PC-3 (cell line): ENCODE data around the gene PLAAT2. TPM values are rescaled to one million over a fixed set of nuclear protein-coding genes. Genes with fewer than 3 reads are reported as not detected.
A peak's percentile ranks its signal among the peaks of the same experiment; 100 is the strongest.

Experiments used
- ATAC-seq: fragments of 200-7000 bp; cut with Tn5 transposase; 2 replicates; pipeline ENCODE4 v1.9.1; 2020; ENCODE audit warnings: mild to moderate bottlenecking, moderate library complexity
- BruUV-seq: library from RNA; stranded (reverse); fragments of 400-500 nt; replicated peaks from 2 replicates; lab custom pipeline; 2021; lab: Mats Ljungman, UMichigan
- CTCF ChIA-PET: fragments of 300-600 bp; sonication (Branson Sonifier 250); formaldehyde crosslinking; loops from one replicate; lab custom pipeline; 2022; ENCODE audit warnings: antibody characterized with exemption; lab: Charles Lee
- POLR2A ChIA-PET: fragments of 300-600 bp; sonication (Branson Sonifier 250); formaldehyde crosslinking; loops from one replicate; lab custom pipeline; 2022; ENCODE audit warnings: antibody characterized with exemption; ENCODE audit not compliant: unreplicated experiment; lab: Charles Lee
- DNase-seq: peaks from one replicate; pipeline ENCODE4 v3.0.0-alpha.2; 2015
- H2AFZ ChIP-seq: fragments of 300-600 bp; sonication (generic); 2 replicates; pipeline ENCODE4 v1.6.0; 2016; ENCODE audit warnings: antibody characterized with exemption, low read length
- H3F3A ChIP-seq: fragments of 300-600 bp; sonication (generic); one replicate; pipeline ENCODE4 v1.6.0; 2017; ENCODE audit warnings: antibody characterized with exemption, low read length, control low read depth, mild to moderate bottlenecking; ENCODE audit not compliant: unreplicated experiment
- H3K27ac ChIP-seq: fragments of 300-600 bp; sonication (generic); 2 replicates; pipeline ENCODE4 v1.5.1; 2016; ENCODE audit warnings: mild to moderate bottlenecking, low read length
- H3K27me3 ChIP-seq: fragments of 300-600 bp; sonication (generic); 2 replicates; pipeline ENCODE4 v1.6.1; 2016; ENCODE audit warnings: low read length, mixed read lengths
- H3K36me3 ChIP-seq: fragments of 300-600 bp; sonication (generic); 2 replicates; pipeline ENCODE4 v1.6.1; 2016; ENCODE audit warnings: low read depth, mixed run types, low read length, mixed read lengths
- H3K4me1 ChIP-seq: fragments of 300-600 bp; sonication (generic); 2 replicates; pipeline ENCODE4 v1.5.1; 2016; ENCODE audit warnings: low read length; ENCODE audit not compliant: insufficient read depth
- H3K4me2 ChIP-seq: fragments of 300-600 bp; sonication (generic); 2 replicates; pipeline ENCODE4 v1.6.0; 2016; ENCODE audit warnings: low read length
- H3K4me3 ChIP-seq: fragments of 300-600 bp; sonication (generic); 2 replicates; pipeline ENCODE4 v1.5.1; 2016; ENCODE audit warnings: mild to moderate bottlenecking, low read length, mixed read lengths
- H3K79me2 ChIP-seq: fragments of 300-600 bp; sonication (generic); 2 replicates; pipeline ENCODE4 v1.6.1; 2017; ENCODE audit warnings: low read length, mixed read lengths
- H3K9ac ChIP-seq: fragments of 300-600 bp; sonication (generic); 2 replicates; pipeline ENCODE4 v1.6.0; 2016; ENCODE audit warnings: mild to moderate bottlenecking, low read length
- H3K9me2 ChIP-seq: fragments of 300-600 bp; sonication (generic); replicated peaks from 2 replicates; pipeline ENCODE4 v1.6.1; 2016; ENCODE audit warnings: mixed run types, low read length, mixed read lengths
- H3K9me3 ChIP-seq: fragments of 300-600 bp; sonication (generic); 2 replicates; pipeline ENCODE4 v1.6.1; 2016; ENCODE audit warnings: low read length, mixed read lengths
- H4K20me1 ChIP-seq: fragments of 300-600 bp; sonication (generic); 2 replicates; pipeline ENCODE4 v1.6.1; 2016; ENCODE audit warnings: low read length, mixed read lengths
- EZH2 ChIP-seq: fragments of 300-600 bp; sonication (generic); IDR thresholded peaks from one replicate; pipeline ENCODE4 v1.6.1; 2017; ENCODE audit warnings: antibody characterized with exemption, mild to moderate bottlenecking, low read length; ENCODE audit not compliant: unreplicated experiment
- EZH2phosphoT487 ChIP-seq: fragments of 300-600 bp; sonication (generic); IDR thresholded peaks from 2 replicates; pipeline ENCODE4 v1.6.1; 2018; ENCODE audit warnings: mild to moderate bottlenecking, antibody characterized with exemption, low read length, borderline replicate concordance
- intact Hi-C: fragments of 100-400 bp; cut with micrococcal nuclease; formaldehyde crosslinking; loops from 2 replicates; pipeline ENCODE4 v1.9.0; 2023
- total RNA-seq: library from RNA; depleted of rRNA; stranded (reverse); fragments of >200 nt; gene quantifications from 2 replicates; pipeline ENCODE4 v1.2.3, GENCODE V29; 2014
- TF ChIP-seq, protein P1 (sequence below): fragments of 300-600 bp; sonication (generic); conservative IDR thresholded peaks from 2 replicates; pipeline ENCODE4 v1.5.1; 2017; ENCODE audit warnings: antibody characterized with exemption, low read depth, mild to moderate bottlenecking, low read length

The PLAAT2 gene
- total RNA-seq, 1 experiment from 2014 or later = 5.6 TPM

GRCh38 chr11:63520606-63521170, 42.5 kb downstream of the PLAAT2 start:
- Histone ChIP-seq H4K20me1 (no peaks in the 10 kb centered on the region), H3K79me2 (no peaks in the 10 kb centered on the region), H3K9me2 (no peaks in the 10 kb centered on the region), H3K27ac (peak overlapping the region; percentile 2; the same call in 1 of the 2 replicates), H3K4me2 (no peak overlapping the region), H3K9ac (no peak overlapping the region), H3F3A (no peaks in the 10 kb centered on the region), H3K9me3 (no peaks in the 10 kb centered on the region), H3K4me3 (no peak overlapping the region), H3K27me3 (no peaks in the 10 kb centered on the region), H2AFZ (0 out of 2 replicates have a peak overlapping the region, but pooled peaks have one; percentile 28), H3K4me1 (peaks cover 32% of the 10 kb centered on the region), H3K36me3 (no peaks in the 10 kb centered on the region)
- ATAC-seq = no peak
- TF ChIP-seq, protein P1, sequence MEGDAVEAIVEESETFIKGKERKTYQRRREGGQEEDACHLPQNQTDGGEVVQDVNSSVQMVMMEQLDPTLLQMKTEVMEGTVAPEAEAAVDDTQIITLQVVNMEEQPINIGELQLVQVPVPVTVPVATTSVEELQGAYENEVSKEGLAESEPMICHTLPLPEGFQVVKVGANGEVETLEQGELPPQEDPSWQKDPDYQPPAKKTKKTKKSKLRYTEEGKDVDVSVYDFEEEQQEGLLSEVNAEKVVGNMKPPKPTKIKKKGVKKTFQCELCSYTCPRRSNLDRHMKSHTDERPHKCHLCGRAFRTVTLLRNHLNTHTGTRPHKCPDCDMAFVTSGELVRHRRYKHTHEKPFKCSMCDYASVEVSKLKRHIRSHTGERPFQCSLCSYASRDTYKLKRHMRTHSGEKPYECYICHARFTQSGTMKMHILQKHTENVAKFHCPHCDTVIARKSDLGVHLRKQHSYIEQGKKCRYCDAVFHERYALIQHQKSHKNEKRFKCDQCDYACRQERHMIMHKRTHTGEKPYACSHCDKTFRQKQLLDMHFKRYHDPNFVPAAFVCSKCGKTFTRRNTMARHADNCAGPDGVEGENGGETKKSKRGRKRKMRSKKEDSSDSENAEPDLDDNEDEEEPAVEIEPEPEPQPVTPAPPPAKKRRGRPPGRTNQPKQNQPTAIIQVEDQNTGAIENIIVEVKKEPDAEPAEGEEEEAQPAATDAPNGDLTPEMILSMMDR = no peak
- TF ChIP-seq EZH2 (no peak), EZH2phosphoT487 (no peak)
- ChIA-PET CTCF (no interaction called here), POLR2A (interaction anchor here (0.8 kb wide), 1 partner anchor 10 kb away, joined by 5 read pairs; no protein-coding TSS in a partner anchor)
- BruUV-seq = no TSS peak
- intact Hi-C loops = no loop called here
- peak; percentile 54 for DNase-seq

DNA sequence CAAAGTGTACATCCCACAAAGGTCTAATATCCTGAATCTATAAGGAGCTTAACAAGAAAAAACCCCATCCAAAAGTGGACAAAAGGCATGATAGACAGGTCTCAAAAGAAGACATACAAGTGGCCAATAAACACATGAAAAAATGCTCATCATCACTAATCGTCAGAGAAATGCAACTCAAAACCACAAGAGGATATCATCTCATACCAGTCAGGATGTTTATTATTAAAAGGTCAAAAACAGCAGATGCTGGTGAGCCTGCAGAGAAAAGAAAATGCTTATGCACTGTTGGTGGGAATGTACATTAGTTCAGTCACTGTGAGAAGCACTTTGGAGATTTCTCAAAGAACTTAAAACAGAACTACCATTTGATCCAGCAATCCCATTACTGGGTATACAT, 44.6 kb downstream of the PLAAT2 start:
- intact Hi-C loops = no loop called here
- Histone ChIP-seq H3K9me2 (no peaks in the 10 kb centered on the region), H3F3A (no peaks in the 10 kb centered on the region), H3K36me3 (no peaks in the 10 kb centered on the region), H3K27me3 (no peaks in the 10 kb centered on the region), H3K27ac (no peak overlapping the region), H3K9ac (no peak overlapping the region), H3K79me2 (no peaks in the 10 kb centered on the region), H2AFZ (no peak overlapping the region), H3K4me2 (no peak overlapping the region), H3K4me3 (no peak overlapping the region), H3K4me1 (peaks cover 30% of the 10 kb centered on the region), H3K9me3 (no peaks in the 10 kb centered on the region), H4K20me1 (no peaks in the 10 kb centered on the region)
- no peak for ATAC-seq
- peak; percentile 57 for DNase-seq
- TF ChIP-seq EZH2 (no peak), EZH2phosphoT487 (no peak)
- TF ChIP-seq, protein P1 = no peak
- POLR2A ChIA-PET = interaction anchor here (0.6 kb wide), 1 partner anchor 12 kb away, joined by 4 read pairs; no protein-coding TSS in a partner anchor
- CTCF ChIA-PET = no interaction called here
- no TSS peak for BruUV-seq

DNA sequence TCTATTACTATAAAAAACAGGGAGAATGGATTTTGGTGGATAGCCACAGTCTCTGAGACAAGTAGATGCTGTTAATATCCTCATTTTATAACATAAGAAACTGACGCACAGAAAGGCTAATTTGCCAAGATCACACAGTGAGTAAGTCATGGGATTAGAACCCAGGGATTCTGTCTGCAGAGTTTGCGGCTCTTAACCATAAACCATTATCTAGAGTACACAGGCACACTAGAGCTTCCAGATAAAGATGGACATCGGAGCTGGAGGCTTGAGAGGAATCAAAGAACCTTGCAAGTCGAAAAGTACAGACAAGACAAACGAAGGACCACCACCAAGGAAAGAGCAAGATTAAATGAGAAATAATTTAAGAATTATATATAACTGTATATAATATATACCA, 46.0 kb downstream of the PLAAT2 start:
- peaks cover 18% of the 10 kb centered on the region for H3K4me1 ChIP-seq
- no peaks in the 10 kb centered on the region for H3K9me3 ChIP-seq
- TF ChIP-seq EZH2 (no peak), EZH2phosphoT487 (no peak)
- TF ChIP-seq, protein P1 = no peak
- H3K9ac ChIP-seq = no peak overlapping the region
- no TSS peak for BruUV-seq
- H3K36me3 ChIP-seq = no peaks in the 10 kb centered on the region
- ChIA-PET POLR2A (no interaction called here), CTCF (no interaction called here)
- H3K27ac ChIP-seq = no peak overlapping the region
- no peaks in the 10 kb centered on the region for H4K20me1 ChIP-seq
- H3K79me2 ChIP-seq = no peaks in the 10 kb centered on the region
- intact Hi-C loops = no loop called here
- no peaks in the 10 kb centered on the region for H3K9me2 ChIP-seq
- H3K4me2 ChIP-seq = no peak overlapping the region
- no peak for ATAC-seq
- DNase-seq = no peak
- H3F3A ChIP-seq = no peaks in the 10 kb centered on the region
- no peak overlapping the region for H3K4me3 ChIP-seq
- no peaks in the 10 kb centered on the region for H3K27me3 ChIP-seq
- H2AFZ ChIP-seq = no peak overlapping the region
